Islet of Langerhans (tissue), 1 donor: ENCODE measurements around the gene EIF2S3B.
"Not testable (repeated sequence)": the region's sequence is repeated elsewhere in the genome, so short reads cannot be mapped to it uniquely, and the experiment has no call there.

Source experiments
- FAIRE-seq: peaks from one replicate; lab custom pipeline; 2011; peaks lifted over from hg19 to GRCh38; lab: Jason Lieb, UNC

Gene EIF2S3B

GRCh38 chr12:10505620-10506019 is at the start of gene EIF2S3B:
TSS of gene EIF2S3B (plus strand) at chr12:10505890. CDS start at chr12:10505903, 13 bp downstream.
- no peak for FAIRE-seq

- FAIRE-seq, result no peak
Measured at GRCh38 chr12:10456856-10457255, 48.8 kb upstream of the EIF2S3B start.

- FAIRE-seq, result no peak
Measured at GRCh38 chr12:10457760-10458159, 47.9 kb upstream of the EIF2S3B start.

- FAIRE-seq, result no peak
Measured at GRCh38 chr12:10466311-10466710, 39.4 kb upstream of the EIF2S3B start.

DNA sequence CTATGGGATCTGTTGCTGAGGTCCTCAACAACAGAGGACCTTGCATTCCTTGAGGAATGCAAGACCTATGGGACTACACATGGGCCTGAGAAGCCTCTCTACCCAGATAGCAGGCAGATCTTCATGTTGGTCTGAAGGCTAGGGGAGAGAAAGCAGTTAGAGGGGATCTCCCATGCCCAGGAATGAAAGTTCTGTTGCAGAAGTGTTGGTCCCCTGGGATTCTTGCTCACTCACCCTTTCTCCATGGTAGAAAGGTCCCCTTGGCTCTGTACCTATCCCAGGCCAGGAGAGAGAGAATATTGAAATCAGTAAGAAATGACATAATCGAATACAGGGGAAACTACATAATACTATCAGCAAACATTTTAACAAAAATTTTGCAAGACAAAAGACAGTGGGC is 36.0 kb upstream of the EIF2S3B start:
- FAIRE-seq, result no peak

GRCh38 chr12:10472808-10473207 is 32.9 kb upstream of the EIF2S3B start:
- not testable (repeated sequence) for FAIRE-seq

GRCh38 chr12:10481901-10482300 is 23.8 kb upstream of the EIF2S3B start:
- FAIRE-seq, result not testable (repeated sequence)

DNA sequence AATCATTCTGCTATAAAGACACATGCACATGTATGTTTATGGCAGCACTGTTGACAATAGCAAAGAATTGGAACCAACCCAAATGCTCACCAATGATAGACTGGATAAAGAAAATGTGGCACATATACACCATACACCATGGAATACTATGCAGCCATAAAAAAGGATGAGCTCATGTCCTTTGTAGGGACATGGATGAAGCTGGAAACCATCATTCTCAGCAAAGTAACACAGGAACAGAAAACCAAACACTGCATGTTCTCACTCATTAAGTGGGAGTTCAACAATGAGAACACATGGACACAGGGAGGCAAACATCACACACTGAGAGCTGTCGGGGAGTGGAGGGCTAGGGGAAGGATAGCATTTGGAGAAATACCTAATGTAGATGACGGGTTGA is 18.4 kb upstream of the EIF2S3B start:
- not testable (repeated sequence) for FAIRE-seq

DNA sequence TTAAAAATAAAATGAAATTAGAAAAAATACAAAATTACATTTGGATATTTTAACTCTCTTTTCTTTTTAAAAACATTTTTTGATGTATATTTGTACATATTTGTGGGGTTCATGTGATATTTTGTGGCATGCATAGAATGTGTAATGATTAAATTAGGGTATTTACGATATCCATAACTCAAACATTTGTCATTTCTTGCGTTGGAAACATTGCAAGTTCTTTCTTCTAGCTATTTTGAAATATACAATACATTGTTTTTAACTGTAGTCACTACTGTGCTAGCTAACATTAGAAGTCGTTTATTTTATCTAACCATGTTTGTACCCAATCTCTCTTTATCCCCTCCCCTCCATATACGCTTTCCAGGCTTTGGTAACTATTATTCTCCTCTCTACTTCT is 13.9 kb upstream of the EIF2S3B start:
- FAIRE-seq, result no peak

GRCh38 chr12:10497602-10498001 is 8.1 kb upstream of the EIF2S3B start:
- no peak for FAIRE-seq

DNA sequence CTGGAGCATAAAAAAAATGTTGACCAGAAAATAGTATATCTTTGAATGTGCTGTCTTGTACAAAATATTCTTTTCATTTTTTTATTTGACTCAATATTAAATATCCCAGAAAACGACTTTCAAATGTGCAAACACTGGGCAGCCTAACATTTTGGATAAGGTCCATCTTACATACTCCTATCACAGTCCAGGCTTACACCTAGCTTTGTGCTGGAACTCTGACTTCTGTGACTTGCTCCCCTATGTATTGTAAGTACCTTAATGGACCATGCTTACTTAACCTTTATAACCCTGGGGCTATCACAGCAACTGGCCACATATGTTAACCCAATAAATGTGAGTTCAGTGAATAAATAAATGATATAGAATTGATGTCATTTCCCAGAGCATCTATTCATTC is 7.6 kb upstream of the EIF2S3B start:
- no peak for FAIRE-seq

GRCh38 chr12:10501030-10501429 is 4.7 kb upstream of the EIF2S3B start:
- no peak for FAIRE-seq

DNA sequence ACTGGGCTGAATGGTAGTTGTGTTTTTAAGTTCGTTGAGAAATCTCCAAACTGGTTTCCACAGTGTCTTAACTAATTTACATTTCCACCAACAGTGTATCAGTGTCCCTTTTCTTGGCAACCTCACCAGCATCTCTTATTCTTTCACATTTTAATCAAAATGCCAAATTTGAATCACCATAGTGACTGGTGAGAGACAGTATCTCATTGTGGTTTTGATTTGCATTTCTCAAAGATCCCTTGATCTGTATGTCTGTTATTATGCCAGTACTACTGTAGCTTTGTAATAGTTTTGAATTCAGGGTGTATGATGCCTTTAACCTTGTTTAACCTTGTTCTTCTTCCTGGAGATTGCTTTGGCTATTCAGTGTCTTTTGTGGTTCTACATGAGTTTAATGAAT is 2.2 kb upstream of the EIF2S3B start:
- no peak for FAIRE-seq

- FAIRE-seq, result no peak
Measured at GRCh38 chr12:10511756-10512355, 6.2 kb downstream of the EIF2S3B start.

DNA sequence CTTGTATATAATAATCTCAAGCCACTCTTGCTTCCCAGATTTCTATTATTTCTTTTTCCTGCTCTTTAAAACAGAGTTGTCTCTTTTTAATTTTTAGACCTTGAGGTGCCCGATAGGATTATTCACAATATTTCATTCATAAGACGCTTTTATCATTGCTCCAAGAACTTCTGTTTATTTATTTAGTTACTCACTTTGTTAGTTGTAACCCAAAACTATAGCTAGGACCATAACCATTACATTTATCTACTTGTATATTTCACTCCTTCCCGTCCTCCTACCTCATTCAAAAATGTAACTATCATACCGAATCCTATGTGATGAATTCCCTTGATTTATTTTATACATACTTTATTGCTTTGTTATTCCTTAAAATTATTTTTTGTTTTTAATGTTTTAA is 7.1 kb downstream of the EIF2S3B start:
- FAIRE-seq, result no peak

DNA sequence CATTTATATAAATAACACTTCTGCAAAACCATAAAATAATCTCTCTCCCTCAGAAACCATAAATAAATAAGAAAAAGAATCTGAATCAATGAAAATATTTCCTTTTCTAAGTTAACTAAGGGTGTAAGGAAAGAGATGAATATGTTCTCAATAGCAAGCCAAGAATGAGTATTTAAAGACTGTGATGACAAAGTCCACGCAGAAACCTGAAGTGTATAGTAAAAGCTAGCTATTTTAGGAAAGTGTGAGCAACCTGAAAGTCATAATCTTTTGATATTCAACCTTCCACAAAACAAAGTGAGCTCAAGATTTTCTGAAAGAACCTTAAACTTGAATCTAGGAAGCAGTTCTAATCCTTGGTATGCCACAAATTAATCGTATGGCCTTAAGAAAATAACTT is 15.9 kb downstream of the EIF2S3B start:
- no peak for FAIRE-seq

DNA sequence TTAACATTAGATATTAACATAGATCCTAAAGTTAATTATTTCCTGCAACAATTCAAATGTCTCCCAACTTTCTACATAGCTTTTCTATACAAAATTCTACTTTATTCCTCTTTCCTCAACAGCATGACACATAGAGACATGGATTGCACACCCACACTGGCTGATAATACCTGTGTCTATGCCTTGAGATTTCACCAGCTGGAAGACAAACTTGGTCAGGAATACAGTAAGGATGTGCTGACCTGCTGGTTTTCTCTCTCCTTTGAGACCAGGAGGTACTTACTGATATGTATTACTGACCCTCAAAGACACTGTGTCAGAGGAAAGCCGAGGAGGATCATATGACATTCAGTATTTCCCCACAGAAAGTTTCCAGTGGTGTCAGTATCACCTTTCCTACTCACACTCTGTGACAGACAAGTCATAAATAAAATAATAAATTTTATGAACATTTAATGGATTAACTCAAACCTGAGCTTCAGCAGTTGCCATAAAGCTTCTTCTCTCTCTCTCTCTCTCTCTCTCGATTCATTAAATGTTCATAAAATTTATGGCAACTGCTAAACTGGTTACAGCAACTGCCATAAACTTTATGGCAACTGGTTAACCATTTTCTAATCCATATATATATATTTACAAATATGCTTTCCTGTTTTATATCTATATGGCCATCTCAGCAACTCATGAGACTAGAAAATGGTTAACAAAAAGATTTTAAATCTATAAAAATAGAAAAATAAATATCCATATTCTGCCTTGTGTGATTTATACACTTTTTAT is 22.7 kb downstream of the EIF2S3B start:
- no peak for FAIRE-seq

DNA sequence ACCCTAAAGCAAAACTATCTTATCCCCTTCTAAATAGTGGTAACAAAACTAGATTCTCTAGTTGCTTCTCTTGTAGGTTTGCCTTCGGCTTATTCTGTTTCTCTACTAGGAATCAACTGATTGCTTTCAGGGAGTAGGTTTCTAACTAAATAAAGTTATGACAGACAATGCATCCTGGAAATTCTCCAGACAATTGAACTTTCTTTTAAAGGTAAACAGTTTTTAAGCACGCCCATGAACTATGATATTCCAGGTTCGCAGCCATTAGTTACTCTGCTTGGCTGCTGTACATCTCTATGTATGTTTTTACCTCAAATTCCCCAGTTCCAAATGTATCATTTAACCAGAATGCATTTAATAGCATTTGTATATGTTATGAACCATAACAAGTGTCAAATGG is 23.9 kb downstream of the EIF2S3B start:
- FAIRE-seq, result no peak

DNA sequence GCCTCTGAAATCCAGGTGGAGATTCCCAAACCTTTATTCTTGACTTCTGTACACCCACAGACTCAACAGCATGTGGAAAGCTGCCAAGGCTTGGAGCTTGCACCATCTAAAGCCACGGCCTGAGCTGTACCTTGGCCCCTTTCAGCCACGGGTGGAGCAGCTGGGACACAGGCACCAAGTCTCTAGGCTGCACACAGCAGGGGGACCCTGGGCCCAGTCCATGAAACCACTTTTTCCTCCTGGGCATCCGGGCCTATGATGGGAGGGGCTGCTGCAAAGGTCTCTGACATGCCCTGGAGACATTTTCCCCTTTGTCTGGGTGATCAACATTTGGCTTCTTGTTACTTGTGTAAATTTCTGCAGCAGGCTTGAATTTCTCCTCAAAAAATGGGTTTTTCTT is 32.0 kb downstream of the EIF2S3B start:
- FAIRE-seq, result no peak

DNA sequence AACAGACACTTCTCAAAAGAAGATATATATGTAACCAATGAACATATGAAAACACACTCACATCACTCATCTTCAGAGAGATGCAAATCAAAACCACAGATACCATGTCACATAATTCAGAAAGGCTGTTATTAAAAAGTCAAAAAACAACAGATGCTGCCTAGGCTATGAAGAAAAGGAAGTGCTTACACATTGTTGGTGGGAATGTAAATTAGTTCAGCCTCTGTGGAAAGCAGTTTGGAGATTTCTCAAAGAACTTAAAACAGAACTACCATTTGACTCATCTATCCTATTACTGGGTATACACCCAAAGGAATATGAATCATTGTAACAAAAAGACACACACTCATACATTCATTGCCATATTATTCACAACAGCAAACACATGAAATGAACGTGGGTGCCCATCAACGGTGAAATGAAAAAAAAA is 35.1 kb downstream of the EIF2S3B start:
- no peak for FAIRE-seq

DNA sequence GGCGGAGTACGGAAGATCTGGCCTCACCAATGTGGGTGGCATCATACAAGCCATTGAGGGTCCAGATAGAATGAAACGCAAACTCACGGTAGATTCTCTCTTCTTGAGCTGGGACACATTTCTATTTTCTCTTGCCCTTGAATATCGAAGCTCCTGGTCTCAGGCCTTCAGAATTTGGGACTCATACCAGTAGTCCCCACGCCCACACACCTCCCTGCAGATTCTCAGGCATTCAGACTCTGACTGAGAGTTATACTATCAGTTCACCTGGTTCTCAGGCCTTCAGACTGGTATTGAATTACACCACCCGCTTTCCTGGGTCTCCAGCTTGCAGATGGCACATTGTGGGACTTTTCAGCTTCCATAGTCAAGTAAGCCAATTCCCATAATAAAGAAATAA is 37.8 kb downstream of the EIF2S3B start:
- no peak for FAIRE-seq

- FAIRE-seq, result no peak
Measured at GRCh38 chr12:10551375-10551774, 45.7 kb downstream of the EIF2S3B start.

GRCh38 chr12:10553148-10553547 is 47.5 kb downstream of the EIF2S3B start:
- no peak for FAIRE-seq

DNA sequence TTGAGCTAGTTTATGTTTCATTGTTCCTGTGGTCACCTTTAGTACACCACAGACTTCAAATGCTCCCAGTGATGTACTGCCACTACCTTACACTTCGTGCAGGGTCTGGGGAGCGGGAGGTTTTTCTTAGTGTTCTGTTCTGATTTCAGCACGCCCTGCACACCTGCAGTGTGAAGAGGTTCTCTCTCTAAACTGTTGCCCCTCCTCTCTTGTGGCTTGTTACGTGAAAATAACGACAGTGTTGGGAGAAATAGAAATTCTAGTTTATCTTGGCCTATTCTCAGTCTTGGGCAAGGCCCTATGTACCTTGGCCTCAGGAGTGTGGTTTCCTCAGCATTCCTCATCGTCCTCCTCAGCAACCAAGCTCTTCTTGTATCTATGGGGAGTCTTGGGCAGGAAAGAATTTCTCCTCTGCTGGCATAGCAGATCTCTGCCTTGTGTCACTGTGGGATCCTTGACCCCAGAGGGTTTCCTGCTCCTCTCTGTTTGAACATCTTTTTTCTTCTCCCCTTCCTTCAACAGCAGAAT is 48.6 kb downstream of the EIF2S3B start:
- FAIRE-seq, result no peak
